Neural progenitor cell (in vitro differentiated cells): Measurements from ENCODE around the gene HIGD1A.

Source experiments
- CTCF ChIP-seq: fragments of 200-600 bp; sonication (generic); IDR thresholded peaks from 2 replicates; pipeline ENCODE4 v1.5.1; 2017; ENCODE audit warnings: antibody characterized with exemption, mild to moderate bottlenecking
- EZH2phosphoT487 ChIP-seq: fragments of 200-600 bp; sonication (generic); IDR thresholded peaks from 2 replicates; pipeline ENCODE4 v1.6.1; 2017; ENCODE audit warnings: antibody characterized with exemption

- TF ChIP-seq CTCF = no peak
- no peak for TF ChIP-seq EZH2phosphoT487
Measured at GRCh38 chr3:42823351-42823750, 19.1 kb upstream of the HIGD1A start.
